HUES48 (cell line): Measurements from ENCODE around the gene THSD4.

ENCODE experiments used
- H3K27ac ChIP-seq: one replicate; pipeline ENCODE4 v1.7.0; 2013; ENCODE audit warnings: low read depth, low read length, inconsistent platforms
- H3K27me3 ChIP-seq: 2 replicates; pipeline ENCODE4 v1.6.1; 2013; ENCODE audit warnings: mild to moderate bottlenecking, low read length; ENCODE audit not compliant: control insufficient read depth, insufficient read depth
- H3K36me3 ChIP-seq: 2 replicates; pipeline ENCODE4 v1.6.1; 2013; ENCODE audit warnings: low read length; ENCODE audit not compliant: control insufficient read depth, insufficient read depth
- H3K4me1 ChIP-seq: 2 replicates; pipeline ENCODE4 v1.6.1; 2013; ENCODE audit warnings: mild to moderate bottlenecking, low read length; ENCODE audit not compliant: control insufficient read depth, insufficient read depth
- H3K4me3 ChIP-seq: 2 replicates; pipeline ENCODE4 v1.5.1; 2013; ENCODE audit warnings: mild to moderate bottlenecking, low read depth, low read length
- H3K9ac ChIP-seq: 2 replicates; pipeline ENCODE4 v1.6.1; 2013; ENCODE audit warnings: mild to moderate bottlenecking, low read depth, low read length, moderate library complexity
- H3K9me3 ChIP-seq: 2 replicates; pipeline ENCODE4 v1.6.1; 2013; ENCODE audit warnings: low read length; ENCODE audit not compliant: control insufficient read depth, insufficient read depth

THSD4 gene

GRCh38 chr15:71804226-71804625 lies 689.0 kb downstream of the THSD4 start:
- Histone ChIP-seq H3K9me3 (no peaks in the 10 kb centered on the region), H3K9ac (no peak overlapping the region), H3K4me3 (no peak overlapping the region), H3K27me3 (no peaks in the 10 kb centered on the region), H3K27ac (no peak overlapping the region), H3K36me3 (no peaks in the 10 kb centered on the region), H3K4me1 (peaks cover 22% of the 10 kb centered on the region)

DNA sequence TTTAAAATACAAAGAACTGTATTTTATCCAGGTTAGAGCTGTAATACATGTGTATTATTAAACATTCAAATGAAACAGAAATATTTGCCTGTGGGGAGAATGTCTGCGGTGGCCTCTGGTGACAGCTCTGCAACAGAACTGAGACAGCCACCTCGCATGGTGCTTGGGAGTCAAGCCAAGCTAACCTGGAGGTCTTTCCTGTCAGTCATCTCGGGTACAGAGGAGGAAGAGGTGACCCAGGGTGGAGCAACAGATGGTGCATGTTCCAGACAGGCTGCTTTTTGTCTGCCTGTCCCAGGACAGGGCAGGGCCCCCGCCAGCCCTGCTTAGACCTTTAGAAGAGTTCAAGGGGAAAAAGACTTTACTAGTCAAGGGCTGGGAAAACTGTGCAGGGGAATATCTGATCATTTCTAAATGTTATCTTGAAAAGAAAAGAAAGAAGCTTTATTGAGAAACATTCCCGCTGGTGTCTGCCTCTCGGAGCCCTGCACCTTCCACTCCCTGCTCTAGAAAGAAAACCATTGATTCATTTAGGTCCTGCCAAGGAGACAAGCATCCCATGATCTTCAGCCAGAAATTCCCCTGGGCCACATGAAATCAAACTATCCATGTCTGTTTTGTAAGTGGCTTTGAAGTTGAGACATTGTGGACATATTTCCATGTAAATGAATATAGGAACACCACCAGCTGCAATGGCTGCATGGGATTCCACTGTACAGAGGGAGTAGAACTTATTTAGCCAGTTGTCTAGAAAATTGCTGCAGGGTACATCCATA lies 689.6 kb downstream of the THSD4 start:
- H3K9me3 ChIP-seq, result no peaks in the 10 kb centered on the region
- no peak overlapping the region for H3K4me3 ChIP-seq
- peaks cover 22% of the 10 kb centered on the region for H3K4me1 ChIP-seq
- no peak overlapping the region for H3K27ac ChIP-seq
- H3K27me3 ChIP-seq, result no peaks in the 10 kb centered on the region
- no peaks in the 10 kb centered on the region for H3K36me3 ChIP-seq
- no peak overlapping the region for H3K9ac ChIP-seq

DNA sequence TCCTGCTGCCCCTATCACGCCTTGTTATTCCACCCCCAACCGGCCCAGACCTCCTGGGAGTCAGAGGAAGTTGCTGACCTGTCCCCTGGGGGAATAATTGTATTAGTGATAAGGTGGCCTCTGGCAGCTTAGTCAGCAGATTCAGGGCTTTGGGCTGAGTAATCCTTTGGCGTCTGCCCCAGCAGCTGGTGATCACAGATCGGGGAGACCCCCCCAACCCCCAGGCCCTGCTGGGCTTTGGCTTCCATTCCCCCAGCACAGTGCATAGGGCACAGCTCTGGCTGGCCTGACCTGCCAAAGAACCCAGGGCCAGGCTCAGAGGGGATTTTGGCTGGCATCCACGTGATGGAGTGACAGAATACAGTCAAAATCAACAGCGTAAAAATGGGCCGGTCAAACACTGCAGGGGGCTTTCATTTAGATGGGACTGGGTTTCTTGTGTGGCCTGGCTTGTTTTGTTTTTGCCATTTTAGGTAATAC lies 691.2 kb downstream of the THSD4 start:
- Histone ChIP-seq H3K27me3 (no peaks in the 10 kb centered on the region), H3K9ac (no peak overlapping the region), H3K36me3 (no peaks in the 10 kb centered on the region), H3K9me3 (no peaks in the 10 kb centered on the region), H3K4me1 (peaks cover 22% of the 10 kb centered on the region), H3K4me3 (no peak overlapping the region), H3K27ac (peak overlapping the region; percentile 88)

DNA sequence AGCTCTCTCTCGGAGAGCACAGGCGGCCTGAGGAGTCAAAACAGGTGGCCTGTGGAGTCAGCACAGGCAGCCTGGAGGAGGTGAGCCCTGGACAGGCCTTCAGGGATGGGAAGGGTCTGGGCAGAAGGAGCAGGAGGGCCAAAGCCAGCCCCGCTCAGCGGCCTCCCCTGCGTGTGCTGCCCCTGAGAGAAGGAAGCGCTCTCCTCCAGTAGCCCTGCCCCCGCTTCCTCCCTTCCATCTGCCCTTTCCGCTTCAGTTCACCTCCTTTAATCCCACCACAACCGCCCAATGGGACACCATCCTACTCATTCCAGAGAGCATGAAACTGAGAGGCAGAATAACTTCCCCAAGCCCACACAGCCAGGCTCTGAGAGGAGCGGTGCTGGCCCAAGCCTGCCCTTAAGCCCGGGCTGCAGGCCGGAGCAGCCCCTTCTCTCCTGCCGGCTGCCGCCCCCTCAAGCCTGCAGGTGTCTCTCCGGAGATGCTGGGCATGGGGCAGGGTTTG lies 691.9 kb downstream of the THSD4 start:
- Histone ChIP-seq H3K9ac (no peak overlapping the region), H3K9me3 (no peaks in the 10 kb centered on the region), H3K27ac (peak overlapping the region; percentile 88), H3K4me3 (peak overlapping the region; percentile 45), H3K4me1 (peaks cover 22% of the 10 kb centered on the region), H3K27me3 (no peaks in the 10 kb centered on the region), H3K36me3 (no peaks in the 10 kb centered on the region)

GRCh38 chr15:71807691-71808091 lies 692.4 kb downstream of the THSD4 start:
- no peaks in the 10 kb centered on the region for H3K36me3 ChIP-seq
- H3K4me3 ChIP-seq, result peak overlapping the region; percentile 45; the same call in 1 of the 2 replicates
- no peak overlapping the region for H3K9ac ChIP-seq
- H3K27ac ChIP-seq, result peak overlapping the region; percentile 88
- H3K4me1 ChIP-seq, result peaks cover 22% of the 10 kb centered on the region
- no peaks in the 10 kb centered on the region for H3K9me3 ChIP-seq
- no peaks in the 10 kb centered on the region for H3K27me3 ChIP-seq

- Histone ChIP-seq H3K36me3 (no peaks in the 10 kb centered on the region), H3K4me3 (no peak overlapping the region), H3K9me3 (no peaks in the 10 kb centered on the region), H3K4me1 (peaks cover 22% of the 10 kb centered on the region), H3K27me3 (no peaks in the 10 kb centered on the region), H3K27ac (no peak overlapping the region), H3K9ac (no peak overlapping the region)
Measured at GRCh38 chr15:71808311-71809020, 693.2 kb downstream of the THSD4 start.

- no peak overlapping the region for H3K9ac ChIP-seq
- no peaks in the 10 kb centered on the region for H3K36me3 ChIP-seq
- no peaks in the 10 kb centered on the region for H3K9me3 ChIP-seq
- no peak overlapping the region for H3K27ac ChIP-seq
- peaks cover 22% of the 10 kb centered on the region for H3K4me1 ChIP-seq
- no peaks in the 10 kb centered on the region for H3K27me3 ChIP-seq
- H3K4me3 ChIP-seq, result no peak overlapping the region
Measured at GRCh38 chr15:71809346-71809745, 694.1 kb downstream of the THSD4 start.

- no peaks in the 10 kb centered on the region for H3K27me3 ChIP-seq
- no peak within 1 kb of the TSS for H3K9ac ChIP-seq
- H3K9me3 ChIP-seq, result no peaks in the 10 kb centered on the region
- no peak within 1 kb of the TSS for H3K4me3 ChIP-seq
- no peak within 1 kb of the TSS for H3K27ac ChIP-seq
- H3K36me3 ChIP-seq, result no peaks in the 10 kb centered on the region
- H3K4me1 ChIP-seq, result peaks cover 22% of the 10 kb centered on the region
Measured at GRCh38 chr15:71810256-71811035, 695.2 kb downstream of the THSD4 start, which contains the start of gene NR2E3. TSS of gene NR2E3 (plus strand) at chr15:71810554. CDS start at chr15:71810744, 190 bp downstream.

DNA sequence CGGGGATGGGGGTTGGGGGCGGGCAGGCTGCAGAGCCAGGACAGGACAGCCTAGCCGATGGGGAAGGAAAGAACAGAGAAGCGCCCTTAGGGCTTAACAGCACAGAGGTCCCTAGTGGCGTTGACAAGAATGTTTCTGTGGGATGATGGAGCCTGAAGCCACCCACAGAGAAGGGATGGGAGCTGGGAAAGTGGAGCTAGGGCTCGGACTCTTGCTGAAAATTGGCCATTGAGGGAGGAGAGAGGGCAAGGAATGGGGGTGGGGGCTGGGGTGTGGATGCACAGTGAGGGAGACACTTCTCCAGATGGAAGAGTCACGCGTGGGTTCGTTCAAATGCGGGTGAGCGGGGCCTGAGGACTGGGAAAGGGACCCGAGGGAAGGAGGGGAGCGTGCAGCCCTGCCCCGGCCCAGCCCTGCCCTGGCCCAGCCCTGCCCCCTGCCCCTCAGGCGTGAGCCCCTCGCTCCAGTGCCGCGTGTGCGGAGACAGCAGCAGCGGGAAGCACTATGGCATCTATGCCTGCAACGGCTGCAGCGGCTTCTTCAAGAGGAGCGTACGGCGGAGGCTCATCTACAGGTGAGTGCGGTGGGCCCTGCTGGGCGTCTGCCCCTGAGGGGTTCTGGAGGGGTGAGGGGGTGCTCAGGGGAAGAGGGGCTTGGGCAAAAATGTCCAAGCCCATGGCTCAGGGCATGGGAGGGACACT lies 695.9 kb downstream of the THSD4 start:
- H3K9ac ChIP-seq, result no peak overlapping the region
- no peaks in the 10 kb centered on the region for H3K36me3 ChIP-seq
- no peak overlapping the region for H3K27ac ChIP-seq

More for the DNA sequence above, 695.9 kb downstream of the THSD4 start:
- peaks cover 22% of the 10 kb centered on the region for H3K4me1 ChIP-seq
- no peaks in the 10 kb centered on the region for H3K9me3 ChIP-seq
- H3K4me3 ChIP-seq, result no peak overlapping the region
- no peaks in the 10 kb centered on the region for H3K27me3 ChIP-seq
